Measurements from ENCODE around the gene ABHD10. TPM values are rescaled to one million over a fixed set of nuclear protein-coding genes. Genes with fewer than 3 reads are reported as not detected.

Gene ABHD10
- total and polyA plus RNA-seq, 8 donors: 11.6 to 61.7 (median 15.1) TPM; not detected in 1

GRCh38 chr3:111963424-111963823 is 15.4 kb upstream of the ABHD10 start:
- Histone ChIP-seq H3K27me3 (no peaks in the 10 kb centered on the region), H3K4me3 (no peak overlapping the region), H3K27ac (peak overlapping the region in 1 of 5 donors; percentile 34), H3K4me1 (peaks cover 0 to 19% (median 10%) of the 10 kb centered on the region in 4 donors), H3K36me3 (peaks cover 4 to 34% (median 14%) of the 10 kb centered on the region in 4 donors), H3K9me3 (no peaks in the 10 kb centered on the region)
- no peak for DNase-seq
- TF ChIP-seq POLR2A (IDR thresholded peaks at IDR 0.05) (no peak), POLR2AphosphoS5 (IDR thresholded peaks at IDR 0.05) (peak in 1 of 3 donors; percentile 13), CTCF (IDR thresholded peaks at IDR 0.05) (no peak)
- WGBS, 5 donors: 67 to 79% (median 73%) methylated on average over 1 of the region's 1 CpG
- intact Hi-C loops (cut with DNase I; ENCODE audit: low total_unique reads): loop anchor here (10.0 kb wide), 1 partner anchor 109 kb away; the partner anchor contains the start of gene PHLDB2

- WGBS, 5 donors: 82 to 87% (median 83%) methylated on average over 2 of the region's 2 CpGs
- intact Hi-C loops (cut with DNase I; ENCODE audit: low total_unique reads): loop anchor here (5.0 to 10.0 kb wide), 3 partner anchors 111 to 298 kb away; partner anchors contain the start of gene PHLDB2
- no peak for TF ChIP-seq EP300 (IDR thresholded peaks at IDR 0.05)
- TF ChIP-seq POLR2A (IDR thresholded peaks at IDR 0.05): no peak
- TF ChIP-seq CTCF (IDR thresholded peaks at IDR 0.05): no peak
- TF ChIP-seq POLR2AphosphoS5 (IDR thresholded peaks at IDR 0.05): no peak
- peaks cover 0 to 25% (median 13%) of the 10 kb centered on the region in 4 donors for H3K4me1 ChIP-seq
- no peaks in the 10 kb centered on the region for H3K9me3 ChIP-seq
- no peak for DNase-seq
- H3K36me3 ChIP-seq: peaks cover 4 to 35% (median 22%) of the 10 kb centered on the region in 4 donors
- H3K27me3 ChIP-seq: no peaks in the 10 kb centered on the region
- no peak overlapping the region for H3K27ac ChIP-seq
- H3K4me3 ChIP-seq: no peak overlapping the region
Observed at GRCh38 chr3:111965484-111965883, 13.3 kb upstream of the ABHD10 start.

GRCh38 chr3:111967068-111967467 is 11.8 kb upstream of the ABHD10 start:
- Histone ChIP-seq H3K4me3 (no peak overlapping the region), H3K4me1 (peaks cover 0 to 25% (median 13%) of the 10 kb centered on the region in 4 donors), H3K27me3 (no peaks in the 10 kb centered on the region), H3K9me3 (no peaks in the 10 kb centered on the region), H3K36me3 (peaks cover 4 to 39% (median 19%) of the 10 kb centered on the region in 4 donors), H3K27ac (peak overlapping the region in 4 of 5 donors; percentile 20 to 64 (median 36))
- WGBS, 5 donors: 23 to 36% (median 31%) methylated on average over 3 of the region's 3 CpGs
- TF ChIP-seq CTCF (IDR thresholded peaks at IDR 0.05) (no peak), POLR2AphosphoS5 (IDR thresholded peaks at IDR 0.05) (no peak)
- peak in 1 of 2 donors; percentile 27 for DNase-seq
- intact Hi-C loops (cut with DNase I; ENCODE audit: low total_unique reads): loop anchor here (5.0 to 10.0 kb wide), 3 partner anchors 112 to 300 kb away; partner anchors contain the start of gene PHLDB2

- Histone ChIP-seq H3K36me3 (peaks cover 4 to 35% (median 13%) of the 10 kb centered on the region in 4 donors), H3K27ac (peak overlapping the region in 4 of 5 donors; percentile 20 to 64 (median 36)), H3K4me3 (no peak overlapping the region), H3K9me3 (no peaks in the 10 kb centered on the region), H3K4me1 (peaks cover 0 to 25% (median 13%) of the 10 kb centered on the region in 4 donors), H3K27me3 (no peaks in the 10 kb centered on the region)
- WGBS, 5 donors: 7 to 14% (median 11%) methylated on average over 8 of the region's 8 CpGs
- TF ChIP-seq EP300 (IDR thresholded peaks at IDR 0.05) (no peak), CTCF (IDR thresholded peaks at IDR 0.05) (peak in 6 of 7 experiments; percentile 55 to 93 (median 84)), POLR2AphosphoS5 (IDR thresholded peaks at IDR 0.05) (peak in 2 of 3 donors; percentile 32 to 77), POLR2A (IDR thresholded peaks at IDR 0.05) (no peak)
- peak; percentile 87 to 93 for DNase-seq
- intact Hi-C loops (cut with DNase I; ENCODE audit: low total_unique reads): loop anchor here (5.0 to 10.0 kb wide), 3 partner anchors 113 to 300 kb away; partner anchors contain the start of gene PHLDB2
Observed at GRCh38 chr3:111967651-111968274, 11.1 kb upstream of the ABHD10 start.
